Activated CD8-positive, alpha-beta memory T cell treated with anti-CD3 and anti-CD28 coated beads for 24 hours (primary cell): Measurements from ENCODE around the gene PRR14L.
"Not testable (repeated sequence)": the region's sequence is repeated elsewhere in the genome, so short reads cannot be mapped to it uniquely, and the experiment has no call there.

Experiments
- DNase-seq: peaks from one replicate; pipeline ENCODE4 v3.0.0-alpha.2; 2020

Gene PRR14L

DNA sequence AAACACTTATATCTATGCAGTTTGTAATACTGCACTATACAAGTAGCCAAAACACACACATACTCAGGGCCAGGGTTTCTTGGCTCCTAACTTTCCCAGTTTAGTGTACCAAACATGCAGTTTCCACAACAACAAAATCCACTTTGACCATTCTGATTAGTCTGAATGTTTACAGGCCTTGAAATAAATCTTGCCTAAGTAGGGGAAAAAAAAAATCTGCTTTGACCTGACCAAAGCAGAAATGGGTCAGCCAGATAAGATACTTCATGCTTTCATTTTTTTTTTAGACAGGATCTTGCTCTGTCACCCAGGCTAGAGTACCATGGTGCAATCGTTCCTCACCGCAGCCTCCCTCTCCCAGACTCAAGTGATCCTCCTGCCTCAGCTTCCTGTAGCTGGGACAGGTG is 10.1 kb downstream of the PRR14L start:
- DNase-seq = no peak

DNA sequence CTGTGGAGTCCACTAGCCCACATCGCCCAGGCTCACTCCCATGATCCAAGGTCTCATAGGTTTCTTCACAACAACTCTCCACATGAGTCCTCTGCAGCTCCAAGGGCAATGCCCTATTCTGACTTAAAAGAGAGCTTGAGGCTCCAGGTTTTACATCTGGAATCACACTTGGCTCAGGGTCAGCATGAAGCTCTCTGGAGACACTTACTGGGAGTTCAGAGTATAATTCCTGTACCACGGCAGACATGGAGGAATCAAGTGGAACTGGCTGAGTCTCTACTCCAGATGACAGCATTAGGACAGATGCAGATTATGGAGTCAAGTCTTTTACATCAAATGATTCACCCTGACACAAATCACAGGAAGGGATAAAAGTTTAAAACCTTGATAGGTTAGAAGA is 11.4 kb downstream of the PRR14L start:
- no peak for DNase-seq

DNA sequence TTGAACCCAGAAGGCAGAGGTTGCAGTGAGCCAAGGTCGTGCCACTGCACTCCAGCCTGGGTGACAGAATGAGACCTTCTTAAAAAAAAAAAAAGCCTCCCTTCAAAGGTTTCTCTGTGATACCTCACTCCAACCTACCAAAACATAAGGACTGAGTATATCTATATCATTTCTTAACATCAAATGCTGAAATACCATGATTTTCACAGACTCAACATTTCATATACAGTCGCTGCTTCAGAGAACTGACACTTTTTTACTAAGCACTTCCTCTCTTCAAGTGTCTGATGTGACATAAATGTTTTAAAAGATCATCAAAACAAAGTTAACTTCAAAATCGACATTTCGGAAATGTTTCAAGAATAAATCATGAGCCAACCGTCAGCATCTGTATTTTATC is 12.0 kb downstream of the PRR14L start:
- no peak for DNase-seq

DNA sequence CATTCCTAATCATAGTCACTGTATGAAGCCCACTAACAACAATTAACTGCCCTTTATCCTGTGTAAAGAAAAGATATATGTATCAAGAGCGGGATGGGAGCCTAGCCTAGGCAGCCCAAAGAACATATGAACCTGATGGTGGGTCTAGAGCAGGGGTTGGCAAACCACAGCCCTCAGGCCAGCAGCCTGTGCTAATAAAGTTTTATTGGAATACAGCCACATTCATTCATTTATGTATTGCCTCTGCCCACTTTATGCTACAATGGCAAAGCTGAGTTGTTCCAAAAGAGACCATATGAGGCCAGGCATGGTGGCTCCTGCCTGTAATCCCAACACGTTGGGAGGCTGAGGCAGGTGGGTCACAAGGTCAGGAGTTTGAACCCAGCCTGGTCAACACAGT is 13.5 kb downstream of the PRR14L start:
- DNase-seq = no peak

DNA sequence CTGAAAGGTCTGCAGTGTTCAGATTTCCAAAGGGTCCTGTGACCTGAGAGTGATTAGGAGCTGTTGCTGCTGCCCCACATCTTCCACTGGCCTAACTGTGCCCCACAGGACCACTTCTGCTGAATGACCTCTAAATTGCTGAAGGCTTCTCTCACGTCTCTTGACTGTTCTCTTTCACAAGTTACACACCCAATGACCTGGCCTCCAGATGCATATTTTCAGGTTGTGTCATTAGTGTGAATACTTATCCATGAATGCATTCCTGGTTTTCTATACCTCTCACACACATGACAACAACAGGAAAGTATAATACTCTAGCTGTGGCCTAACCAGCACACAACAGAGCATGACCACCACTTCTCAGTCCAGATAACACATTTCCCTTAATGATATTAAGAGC is 15.4 kb downstream of the PRR14L start:
- no peak for DNase-seq

DNA sequence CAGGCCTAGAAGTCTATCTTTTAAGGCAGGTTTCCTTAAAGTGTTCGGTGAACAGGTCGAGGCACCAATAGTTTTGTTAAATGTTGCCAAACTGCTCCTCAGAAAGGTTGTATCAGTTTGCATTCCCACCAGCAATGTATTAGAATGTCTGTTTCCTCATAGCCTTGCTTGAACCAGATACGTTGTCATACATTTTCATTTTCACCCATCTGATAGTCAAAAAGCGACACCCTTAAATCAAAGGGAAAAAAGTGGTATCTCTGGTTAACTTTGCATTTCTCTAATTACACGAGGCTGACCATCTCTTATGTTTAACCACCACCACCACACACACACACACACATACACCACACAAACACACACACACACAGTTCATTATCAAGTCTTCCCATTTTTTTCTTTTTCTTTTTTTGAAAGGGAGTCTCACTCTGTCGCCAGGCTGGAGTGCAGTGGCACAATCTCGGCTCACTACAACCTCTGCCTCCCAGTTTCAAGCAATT is 16.3 kb downstream of the PRR14L start:
- no peak for DNase-seq

DNA sequence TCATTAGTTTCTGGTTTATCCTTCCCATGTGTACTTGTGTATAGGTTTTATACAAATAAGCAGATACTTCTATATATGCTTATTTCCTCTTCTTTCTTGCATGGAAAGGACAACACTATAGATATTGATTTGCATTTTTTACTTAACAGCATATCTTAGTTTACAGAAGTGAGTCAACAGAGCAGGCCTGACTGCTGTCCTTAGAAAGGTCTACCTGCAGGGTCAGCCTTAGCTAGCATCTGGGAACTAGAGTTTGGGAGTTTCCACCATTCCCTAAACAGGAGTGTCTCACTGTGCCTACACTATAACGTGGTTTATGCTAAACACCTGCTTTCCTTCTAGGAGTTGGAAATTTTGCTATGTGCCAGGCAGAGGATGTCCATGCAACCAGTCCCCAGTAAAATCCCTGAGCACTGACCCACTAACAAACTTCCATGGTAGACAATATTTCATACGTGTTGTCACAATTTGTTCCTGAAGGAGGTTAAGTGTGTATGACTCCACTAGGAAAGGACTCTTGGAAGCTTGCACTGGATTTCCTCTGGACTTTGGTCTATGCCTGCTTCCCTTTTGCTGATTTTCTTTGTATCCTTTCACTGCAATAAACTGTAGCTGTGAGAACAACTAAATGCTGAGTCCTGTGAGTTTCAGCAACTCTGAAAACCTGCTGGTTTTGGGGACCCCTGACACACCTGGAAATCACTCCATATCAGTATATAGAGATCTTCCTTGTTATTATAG is 17.7 kb downstream of the PRR14L start:
- DNase-seq = no peak

DNA sequence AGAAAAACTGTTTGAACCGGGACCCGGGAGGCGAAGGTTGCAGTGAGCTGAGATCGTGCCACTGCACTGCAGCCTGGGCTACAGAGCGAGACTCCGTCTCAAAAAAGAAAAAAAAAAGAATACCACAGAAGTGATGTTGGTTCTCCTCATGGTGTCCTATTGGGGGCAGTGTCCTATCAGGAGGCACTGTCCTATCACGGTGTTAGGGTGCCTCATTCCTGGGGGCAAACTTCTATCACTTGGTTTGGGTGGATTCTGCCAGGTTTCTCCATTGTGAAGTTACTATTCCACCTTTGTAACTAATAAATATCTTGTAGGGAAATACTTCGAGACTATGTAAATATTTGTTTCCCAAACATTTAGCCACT is 19.6 kb downstream of the PRR14L start:
- DNase-seq = no peak

DNA sequence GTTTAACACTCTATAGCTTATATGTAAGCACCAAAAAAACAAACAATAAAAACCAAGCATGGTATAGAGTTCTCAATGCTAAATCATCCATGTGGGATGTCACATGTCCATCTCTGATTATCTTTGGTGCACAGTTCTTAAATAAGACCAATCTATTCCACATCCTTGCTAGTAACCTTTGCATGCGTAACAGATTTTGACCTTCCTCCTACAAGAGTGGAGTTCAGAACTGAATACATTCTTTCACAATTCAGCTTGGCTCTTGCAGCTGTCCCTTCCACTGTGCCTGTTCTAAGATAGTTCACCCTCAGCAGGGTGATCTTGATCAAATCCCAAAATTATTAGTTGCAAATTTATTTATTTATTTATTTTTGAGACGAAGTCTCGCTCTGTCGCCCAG is 21.1 kb downstream of the PRR14L start:
- DNase-seq = no peak

DNA sequence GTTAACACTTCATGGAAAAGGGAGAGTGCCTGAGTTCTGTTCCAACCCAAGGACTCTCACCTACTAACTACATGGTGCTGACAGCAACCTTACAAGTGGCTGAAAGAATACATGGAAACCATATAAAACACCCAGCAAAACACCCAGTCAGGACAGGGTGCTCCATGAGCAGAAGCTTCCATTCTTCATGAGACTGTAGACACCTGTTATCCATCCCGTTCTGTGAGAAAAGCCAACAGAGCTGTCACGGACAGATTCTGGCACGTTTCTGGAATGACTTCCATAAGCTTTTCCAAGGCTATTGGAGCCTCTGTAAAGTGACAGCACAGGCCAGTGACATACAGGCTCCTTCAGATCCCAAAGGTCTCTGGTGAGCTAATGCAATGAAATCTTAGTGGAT is 23.2 kb downstream of the PRR14L start:
- no peak for DNase-seq

DNA sequence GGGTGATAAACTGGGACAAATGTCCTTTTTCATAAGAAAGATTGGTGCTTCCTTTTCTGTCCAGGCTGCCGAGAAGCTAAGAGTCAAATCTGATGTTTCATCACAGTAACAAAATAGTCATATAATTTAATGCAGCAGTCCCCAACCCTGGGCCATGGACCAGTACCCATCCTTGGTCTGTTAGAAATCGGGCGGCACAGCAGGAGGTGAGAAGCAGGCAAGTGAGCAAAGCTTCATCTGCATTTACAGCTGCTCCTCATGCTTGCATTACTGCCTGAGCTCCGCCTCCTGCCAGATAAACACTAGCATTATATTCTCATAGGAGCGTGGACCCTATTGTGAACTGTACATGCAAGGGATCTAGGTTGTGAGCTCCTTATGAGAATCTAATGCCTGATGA is 26.2 kb downstream of the PRR14L start:
- DNase-seq = no peak

DNA sequence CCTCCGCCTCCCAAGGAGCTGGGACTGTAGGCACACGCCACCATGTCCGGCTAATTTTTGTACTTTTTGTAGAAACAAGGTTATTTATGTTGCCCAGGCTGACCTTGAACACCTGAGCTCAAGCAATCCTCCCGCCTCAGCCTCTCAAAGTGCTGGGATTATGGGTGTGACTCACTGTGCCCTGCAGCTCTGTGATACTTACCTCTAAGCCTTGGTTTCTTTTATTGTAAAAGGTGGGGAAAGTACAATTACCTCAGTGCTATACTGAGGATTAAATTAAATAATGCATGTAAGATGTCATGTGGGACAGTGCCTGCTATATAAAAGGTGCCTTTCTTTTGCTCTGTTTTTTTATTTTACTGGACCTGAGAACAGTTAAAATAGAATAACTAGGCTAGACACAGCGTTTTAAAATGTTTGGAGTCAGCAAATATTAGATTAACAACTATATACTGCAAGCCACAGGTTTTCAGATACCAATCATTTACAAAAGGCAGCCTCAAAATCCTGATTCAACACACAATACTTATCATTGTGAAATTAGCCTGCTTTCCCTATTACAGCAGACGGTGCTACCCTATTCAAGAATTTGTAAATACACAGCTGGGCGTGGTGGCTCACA is 30.0 kb downstream of the PRR14L start:
- DNase-seq = no peak

DNA sequence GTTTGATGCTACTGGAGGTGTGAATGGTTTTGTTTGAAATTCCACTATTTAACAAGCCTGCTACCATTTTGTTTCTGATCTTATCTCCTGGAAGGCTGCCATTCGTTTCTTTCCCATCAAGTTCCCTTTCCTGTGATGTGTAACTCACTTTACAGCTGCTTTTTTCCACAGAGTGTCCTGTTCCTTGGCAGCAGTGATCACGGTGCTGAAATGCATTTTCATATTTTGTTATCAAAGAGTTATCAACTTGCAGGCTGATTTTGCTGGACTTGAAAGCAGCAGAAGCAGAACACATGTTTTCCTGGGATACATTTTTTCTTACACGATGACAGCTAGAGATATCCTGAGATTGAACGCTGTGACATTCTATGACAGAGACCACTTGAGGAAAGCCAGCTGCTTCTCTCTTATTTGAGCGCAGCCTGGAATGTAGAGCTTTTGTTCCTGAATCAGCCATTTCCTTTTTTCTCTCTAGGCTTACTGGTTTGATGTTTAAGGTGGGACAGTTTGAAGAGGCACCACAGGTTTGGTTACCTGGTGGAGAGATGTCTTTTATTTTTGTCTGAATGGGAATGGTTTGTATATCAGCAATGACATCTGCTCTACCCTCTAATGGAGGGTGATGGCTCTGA is 34.7 kb downstream of the PRR14L start:
- no peak for DNase-seq

DNA sequence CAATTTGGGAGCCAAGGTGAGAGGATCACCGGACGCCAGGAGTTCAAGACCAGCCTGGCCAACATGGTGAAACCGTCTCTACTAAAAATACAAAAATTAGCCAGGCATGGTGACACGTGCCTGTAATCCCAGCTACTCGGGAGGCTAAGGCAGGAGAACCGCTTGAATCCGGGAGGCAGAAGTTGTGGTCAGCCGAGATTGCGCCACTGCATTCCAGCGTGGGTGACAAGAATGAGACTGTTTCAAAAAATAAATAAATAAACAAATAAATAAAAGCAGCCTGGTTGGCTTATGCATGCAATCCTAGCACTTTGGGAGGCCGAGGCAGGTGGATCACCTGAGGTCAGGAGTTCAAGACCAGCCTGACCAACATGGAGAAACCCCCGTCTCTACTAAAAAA is 38.7 kb downstream of the PRR14L start:
- not testable (repeated sequence) for DNase-seq

DNA sequence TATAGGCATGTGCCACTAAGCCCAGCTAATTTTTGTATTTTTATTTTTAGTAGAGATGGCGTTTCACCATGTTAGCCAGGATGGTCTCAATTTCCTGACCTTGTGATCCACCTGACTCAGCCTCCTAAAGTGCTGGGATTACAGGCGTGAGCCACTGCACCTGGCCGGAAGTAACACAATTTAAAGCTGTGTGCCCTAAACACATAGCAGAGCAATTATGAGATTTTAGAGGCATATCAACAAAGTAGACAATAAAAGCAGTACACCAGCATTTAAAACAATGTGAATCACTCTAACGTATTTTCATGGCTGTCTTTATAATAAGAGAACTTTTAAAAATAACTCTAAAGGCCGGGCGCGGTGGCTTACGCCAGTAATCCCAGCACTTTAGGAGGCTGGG is 42.4 kb downstream of the PRR14L start:
- DNase-seq = no peak

DNA sequence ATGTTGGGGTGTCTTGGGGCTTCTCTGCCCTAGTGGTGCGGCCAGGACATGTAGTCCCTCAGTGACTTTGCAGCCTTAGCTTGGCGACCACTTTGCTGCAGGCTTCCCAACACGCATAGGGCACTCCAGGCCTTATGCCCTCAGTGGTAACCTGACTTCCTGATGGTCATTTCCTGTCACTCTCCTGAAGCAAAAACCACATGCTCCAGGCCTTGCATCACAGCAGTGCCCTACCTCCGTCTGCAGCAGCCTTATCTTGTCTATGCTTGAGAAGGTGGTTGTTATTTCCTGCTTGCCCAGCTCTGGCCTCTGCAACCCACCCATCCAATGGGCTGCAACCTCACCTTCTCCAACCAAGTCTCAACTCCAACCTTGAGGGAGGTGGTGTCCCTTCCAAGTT is 54.5 kb downstream of the PRR14L start:
- no peak for DNase-seq

DNA sequence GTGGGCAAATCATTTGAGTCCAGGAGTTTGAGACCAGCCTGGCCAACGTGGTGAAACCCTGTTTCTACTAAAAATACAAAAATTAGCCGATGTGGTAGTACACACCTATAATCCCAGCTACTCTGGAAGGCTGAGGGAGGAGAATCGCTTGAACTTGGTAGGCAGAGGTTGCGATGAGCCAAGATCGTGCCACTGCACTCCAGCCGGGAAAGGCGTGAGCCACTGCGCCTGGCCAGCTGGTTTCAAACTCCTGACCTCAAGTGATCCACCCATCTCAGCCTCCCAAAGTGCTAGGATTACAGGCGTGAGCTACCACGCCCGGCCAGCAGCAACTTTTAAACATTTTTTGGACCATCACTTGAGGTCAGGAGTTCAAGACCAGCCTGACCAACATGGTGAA is 55.9 kb downstream of the PRR14L start:
- not testable (repeated sequence) for DNase-seq

DNA sequence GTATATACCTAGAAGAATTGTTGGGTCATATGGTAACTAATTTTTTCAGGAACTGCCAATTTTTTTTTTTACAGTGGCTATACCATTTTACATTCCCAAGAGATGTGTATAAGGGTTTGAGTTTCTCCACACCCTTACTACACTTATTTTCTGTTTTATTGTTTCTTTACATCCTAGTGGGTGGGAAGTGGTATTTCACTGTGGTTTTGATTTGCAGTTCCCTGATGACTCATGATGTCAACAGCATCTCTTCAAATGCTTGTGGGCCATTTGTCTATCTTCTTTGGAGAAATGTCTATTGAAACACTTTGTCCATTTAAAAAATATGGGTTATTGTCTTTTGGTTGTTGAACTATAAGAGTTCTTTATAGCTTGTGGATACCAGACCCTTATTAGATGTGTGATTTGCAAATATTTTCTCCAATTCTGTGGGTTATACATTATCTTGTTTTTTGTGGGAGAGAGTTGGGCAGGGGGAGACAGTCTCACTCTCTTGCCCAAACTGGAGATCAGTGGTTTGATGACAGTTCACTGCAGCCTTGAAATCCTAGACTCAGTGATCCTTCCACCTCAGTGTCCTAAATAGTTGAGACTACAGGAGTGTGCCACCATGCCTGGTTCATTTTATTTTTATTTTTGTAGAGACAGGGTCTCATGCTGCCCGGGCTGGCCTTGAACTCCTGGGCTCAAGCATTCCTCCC is 57.6 kb downstream of the PRR14L start:
- DNase-seq = no peak

DNA sequence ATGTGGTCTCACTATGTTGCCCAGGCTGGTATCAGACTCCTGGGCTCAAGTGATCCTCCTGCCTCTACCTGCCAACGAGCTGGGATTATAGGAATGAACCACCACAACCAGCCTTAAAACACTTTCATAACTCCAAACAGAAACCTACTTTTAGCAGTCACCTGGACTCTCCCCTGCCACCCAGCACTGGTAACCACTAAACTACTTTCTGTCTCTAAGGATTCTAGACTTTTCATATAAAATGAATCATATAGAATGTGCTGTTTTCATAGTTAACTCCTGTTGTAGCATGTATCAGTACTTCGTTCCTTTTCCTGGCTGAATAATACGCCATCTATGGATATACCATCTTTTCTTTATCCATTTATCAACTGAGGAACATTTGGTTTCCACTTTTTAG is 58.5 kb downstream of the PRR14L start:
- no peak for DNase-seq

DNA sequence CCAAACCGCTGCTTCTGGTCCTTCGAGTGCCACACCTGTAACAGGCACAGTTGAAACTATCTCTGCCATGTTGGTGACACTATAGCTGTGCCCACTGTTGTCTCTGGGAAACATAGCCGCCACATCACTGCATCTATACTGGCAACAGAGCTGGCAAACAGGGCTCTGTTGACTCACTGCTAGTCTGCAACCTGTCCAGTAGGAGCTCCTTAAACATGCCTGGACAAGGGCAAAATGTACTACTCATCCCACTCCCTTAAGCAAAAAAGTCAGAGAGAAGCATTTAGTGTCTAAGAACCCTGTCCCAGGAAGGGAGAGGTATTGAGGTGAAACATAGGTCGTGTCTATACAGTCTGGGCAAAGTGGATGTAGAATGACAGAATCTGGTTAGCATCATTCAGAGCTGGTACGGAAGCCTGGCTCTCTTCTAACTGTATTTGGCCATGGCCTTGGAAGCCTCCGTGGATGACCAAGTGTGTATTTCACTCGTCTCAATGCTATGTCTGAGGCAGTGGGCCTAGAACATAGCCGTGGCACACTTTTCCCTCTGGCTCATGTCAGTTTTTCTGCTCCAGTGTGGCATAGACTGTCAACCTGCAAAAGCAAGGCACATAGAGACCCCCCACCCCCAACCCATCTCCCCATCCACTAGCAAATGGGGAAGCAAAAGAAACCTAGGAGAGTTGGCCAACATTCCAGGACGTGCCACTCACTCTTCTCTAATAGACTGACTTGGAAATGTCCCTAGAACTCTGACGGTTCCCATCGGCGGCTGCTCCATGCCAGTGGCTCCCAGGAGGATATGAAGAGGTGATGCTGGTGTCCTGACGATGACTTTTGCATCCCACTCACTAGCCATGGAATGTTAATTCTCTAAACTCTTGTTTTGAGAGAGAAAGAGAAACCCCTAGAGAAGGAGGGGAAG is 66.5 kb downstream of the PRR14L start:
- no peak for DNase-seq

DNA sequence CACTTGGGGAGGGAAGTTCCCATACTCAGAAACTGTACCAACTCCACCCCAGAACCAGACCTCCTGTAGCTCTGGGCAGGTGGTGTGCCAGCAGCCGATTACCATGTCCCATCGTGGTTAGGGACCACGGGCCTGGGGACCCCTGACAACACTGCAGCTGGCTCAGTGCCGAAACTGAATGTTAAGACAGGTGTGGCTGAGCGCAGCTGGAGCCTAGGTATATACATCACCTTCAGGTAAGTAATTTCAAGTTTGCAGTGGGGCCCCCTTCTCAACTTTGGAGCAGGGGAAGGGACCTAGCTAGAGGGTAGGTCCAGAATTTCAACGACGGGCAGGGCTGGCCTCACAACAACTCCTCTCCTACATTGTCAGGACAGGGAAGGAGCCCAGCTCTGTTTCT is 67.2 kb downstream of the PRR14L start:
- DNase-seq = no peak
